ENCODE measurements around the gene LRCH1. TPM values are rescaled to one million over a fixed set of nuclear protein-coding genes. Genes with fewer than 3 reads are reported as not detected.

Gene LRCH1
- total RNA-seq, 1 donor from 2014 or later = 17.0 TPM

DNA sequence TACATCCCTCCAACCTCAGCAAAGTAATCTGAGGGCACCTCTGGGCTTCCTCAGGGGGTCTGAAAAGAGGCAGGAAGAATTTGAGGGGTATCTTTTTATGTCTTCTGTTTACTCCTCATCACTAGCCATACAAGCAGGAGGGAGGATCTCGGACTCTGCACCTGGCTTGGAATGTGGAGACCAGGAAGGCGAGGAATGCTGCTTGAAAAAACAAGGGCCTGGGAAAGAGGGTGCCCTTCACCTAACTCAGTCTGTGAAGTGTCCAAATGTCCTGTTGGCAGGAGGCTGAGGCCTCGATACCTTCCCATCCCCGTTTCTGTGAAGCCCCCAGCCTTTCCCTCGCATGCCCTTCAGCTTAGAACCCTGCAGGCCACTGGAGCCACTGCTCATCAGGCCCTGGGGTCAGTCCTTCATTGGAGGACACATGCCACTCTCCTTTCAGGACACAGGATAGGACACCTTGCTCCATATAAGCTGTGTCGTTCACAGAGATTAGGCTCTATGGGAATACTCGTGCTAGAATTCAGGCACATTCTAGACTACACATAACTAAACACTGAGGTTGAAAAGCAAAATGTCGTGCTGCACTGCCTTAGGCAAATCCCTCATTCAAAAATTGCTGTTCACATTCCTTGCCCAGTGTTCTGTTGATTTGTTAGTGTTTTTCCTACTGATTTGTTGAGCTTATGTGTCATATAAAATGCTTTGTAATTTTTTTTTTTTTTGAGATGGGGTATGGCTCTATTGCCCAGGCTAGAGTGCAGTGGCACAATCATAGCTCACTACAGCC is 194.3 kb downstream of the LRCH1 start:
- DNase-seq (ENCODE audit: low read depth) = no peak
- TF ChIP-seq, protein P1, sequence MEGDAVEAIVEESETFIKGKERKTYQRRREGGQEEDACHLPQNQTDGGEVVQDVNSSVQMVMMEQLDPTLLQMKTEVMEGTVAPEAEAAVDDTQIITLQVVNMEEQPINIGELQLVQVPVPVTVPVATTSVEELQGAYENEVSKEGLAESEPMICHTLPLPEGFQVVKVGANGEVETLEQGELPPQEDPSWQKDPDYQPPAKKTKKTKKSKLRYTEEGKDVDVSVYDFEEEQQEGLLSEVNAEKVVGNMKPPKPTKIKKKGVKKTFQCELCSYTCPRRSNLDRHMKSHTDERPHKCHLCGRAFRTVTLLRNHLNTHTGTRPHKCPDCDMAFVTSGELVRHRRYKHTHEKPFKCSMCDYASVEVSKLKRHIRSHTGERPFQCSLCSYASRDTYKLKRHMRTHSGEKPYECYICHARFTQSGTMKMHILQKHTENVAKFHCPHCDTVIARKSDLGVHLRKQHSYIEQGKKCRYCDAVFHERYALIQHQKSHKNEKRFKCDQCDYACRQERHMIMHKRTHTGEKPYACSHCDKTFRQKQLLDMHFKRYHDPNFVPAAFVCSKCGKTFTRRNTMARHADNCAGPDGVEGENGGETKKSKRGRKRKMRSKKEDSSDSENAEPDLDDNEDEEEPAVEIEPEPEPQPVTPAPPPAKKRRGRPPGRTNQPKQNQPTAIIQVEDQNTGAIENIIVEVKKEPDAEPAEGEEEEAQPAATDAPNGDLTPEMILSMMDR (conservative IDR thresholded peaks at IDR 0.05; ENCODE audit: low read depth, low read length) = no peak
- H3K4me3 ChIP-seq (ENCODE audit: low read depth, low read length) = no peak overlapping the region

DNA sequence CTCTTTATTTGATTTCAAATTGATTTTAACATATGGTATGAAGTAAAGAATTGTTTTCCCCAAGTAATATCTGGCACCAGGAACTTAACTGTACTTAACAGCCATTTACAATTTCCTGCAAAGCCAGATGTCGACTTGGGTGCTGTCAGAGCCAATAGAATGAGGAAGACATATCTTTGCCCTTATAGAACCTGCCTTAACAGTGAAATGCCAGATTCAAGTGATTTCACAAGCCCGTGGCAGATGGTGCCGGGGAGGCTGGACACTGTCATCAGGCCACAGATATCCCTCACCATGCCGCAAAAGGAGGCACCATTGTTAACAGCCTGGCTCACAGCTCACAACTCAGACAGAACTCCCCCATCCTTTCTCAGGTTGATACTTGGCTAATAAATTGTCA is 195.3 kb downstream of the LRCH1 start:
- no peak overlapping the region for H3K4me3 ChIP-seq (ENCODE audit: low read depth, low read length)
- TF ChIP-seq, protein P1 (conservative IDR thresholded peaks at IDR 0.05; ENCODE audit: low read depth, low read length) = no peak
- no peak for DNase-seq (ENCODE audit: low read depth)

DNA sequence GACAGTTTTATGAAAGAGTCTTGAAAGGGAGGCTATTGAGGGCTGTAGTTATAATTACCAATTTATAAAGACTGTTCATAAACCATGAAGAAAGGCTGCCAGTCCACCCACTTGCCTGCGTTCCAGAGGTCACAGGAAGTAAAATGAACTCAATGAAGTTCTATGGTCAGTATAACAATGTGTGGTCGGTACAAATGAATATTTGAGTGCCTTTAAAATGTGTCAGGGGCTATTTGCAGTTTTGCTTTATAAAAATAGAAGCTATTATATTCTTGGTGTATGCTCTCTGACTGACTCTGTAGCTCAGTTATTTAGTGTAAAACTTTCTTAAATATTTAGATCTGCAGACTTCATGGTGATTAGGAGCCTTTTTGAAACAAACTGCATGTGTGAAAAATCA is 197.0 kb downstream of the LRCH1 start:
- DNase-seq (ENCODE audit: low read depth) = no peak
- no peak overlapping the region for H3K4me3 ChIP-seq (ENCODE audit: low read depth, low read length)
- TF ChIP-seq, protein P1 (conservative IDR thresholded peaks at IDR 0.05; ENCODE audit: low read depth, low read length) = no peak

DNA sequence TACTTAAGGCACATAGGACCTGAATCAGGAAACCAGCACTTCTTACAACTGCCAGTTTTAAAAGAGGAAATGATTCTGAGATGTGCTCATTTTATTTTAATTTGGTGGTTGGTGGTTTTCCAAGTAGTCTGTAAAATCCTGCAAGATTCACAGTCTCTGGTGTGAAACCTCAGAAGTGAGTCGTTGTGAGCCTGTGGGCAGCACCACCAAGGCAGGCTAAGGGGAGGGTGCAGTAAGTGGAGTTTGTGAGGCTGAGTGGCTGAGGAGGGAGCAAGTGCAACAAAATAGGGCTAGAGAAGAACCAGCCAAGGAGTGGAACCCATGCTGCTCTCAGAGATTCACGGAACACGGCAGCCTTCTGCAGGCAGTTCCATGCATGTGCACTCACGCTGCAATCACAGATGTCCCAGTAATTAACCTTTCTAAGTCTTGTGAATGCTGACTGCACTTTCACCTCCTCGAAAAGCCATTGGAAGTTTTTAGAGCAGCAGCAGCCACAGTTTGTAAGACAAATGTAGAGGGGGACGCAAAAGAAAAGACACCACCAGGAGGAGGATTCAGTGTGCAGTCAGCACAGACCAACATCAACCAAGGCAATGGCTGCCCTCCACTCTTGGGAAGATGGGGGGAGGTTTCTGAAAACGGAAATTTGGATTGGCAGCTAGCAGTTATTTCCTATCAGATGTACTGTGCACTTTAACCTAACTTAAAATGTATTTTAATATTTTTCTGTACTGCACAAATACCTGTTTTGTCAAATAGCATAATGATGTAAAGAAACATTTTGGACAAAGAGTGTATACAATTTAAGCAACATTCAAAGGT is 199.1 kb downstream of the LRCH1 start:
- no peak overlapping the region for H3K4me3 ChIP-seq (ENCODE audit: low read depth, low read length)
- TF ChIP-seq, protein P1 (conservative IDR thresholded peaks at IDR 0.05; ENCODE audit: low read depth, low read length) = no peak
- no peak for DNase-seq (ENCODE audit: low read depth)

DNA sequence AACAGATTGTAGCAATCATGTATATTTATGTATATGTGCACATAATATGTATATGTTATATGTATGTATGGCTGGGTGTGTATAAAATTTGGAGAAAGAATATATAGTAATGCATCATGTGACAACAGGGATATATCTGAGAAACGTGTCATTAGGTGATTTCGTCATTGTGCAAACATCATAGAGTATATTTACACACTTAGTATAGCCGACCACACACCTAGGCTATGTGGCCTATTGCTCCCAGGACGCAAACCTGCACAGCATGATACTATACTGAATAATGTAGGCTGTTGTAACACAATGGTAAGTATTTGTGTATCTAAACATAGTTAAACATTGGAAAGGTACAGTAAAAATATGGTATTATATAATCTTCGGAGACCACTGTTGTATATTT is 200.2 kb downstream of the LRCH1 start:
- DNase-seq (ENCODE audit: low read depth) = no peak
- no peak overlapping the region for H3K4me3 ChIP-seq (ENCODE audit: low read depth, low read length)
- TF ChIP-seq, protein P1 (conservative IDR thresholded peaks at IDR 0.05; ENCODE audit: low read depth, low read length) = no peak

DNA sequence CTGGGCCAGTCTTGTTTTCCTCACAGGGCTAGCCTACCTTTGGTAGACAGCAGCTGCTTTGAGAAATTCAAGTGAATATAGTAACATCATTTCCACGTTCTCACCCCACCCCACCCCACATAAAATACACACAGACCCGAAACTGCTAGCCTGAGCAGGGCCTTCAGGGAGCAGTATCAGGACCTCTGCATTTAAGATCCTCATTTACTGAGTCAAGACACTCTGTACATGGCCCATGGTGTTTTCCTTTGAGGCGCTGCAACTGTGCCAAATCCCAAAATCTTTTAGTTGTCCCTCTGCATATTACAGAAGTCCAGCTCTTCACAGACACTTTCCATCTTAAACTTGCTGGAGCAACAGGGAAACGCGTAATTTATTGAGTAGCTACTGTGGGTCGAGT is 200.9 kb downstream of the LRCH1 start:
- TF ChIP-seq, protein P1 (conservative IDR thresholded peaks at IDR 0.05; ENCODE audit: low read depth, low read length) = no peak
- DNase-seq (ENCODE audit: low read depth) = no peak
- H3K4me3 ChIP-seq (ENCODE audit: low read depth, low read length) = no peak overlapping the region

Data from epithelial cell of proximal tubule (primary cell).